GM18507 (cell line): ENCODE measurements around the gene PON1.

ENCODE experiments used
- DNase-seq: peaks from one replicate; pipeline ENCODE4 v3.0.0; 2011; ENCODE audit warnings: low read depth; ENCODE audit not compliant: insufficient read length; ENCODE audit errors: extremely low spot score
- FAIRE-seq: peaks from 2 replicates; lab custom pipeline; 2011; peaks lifted over from hg19 to GRCh38; lab: Jason Lieb, UNC

PON1 gene

DNA sequence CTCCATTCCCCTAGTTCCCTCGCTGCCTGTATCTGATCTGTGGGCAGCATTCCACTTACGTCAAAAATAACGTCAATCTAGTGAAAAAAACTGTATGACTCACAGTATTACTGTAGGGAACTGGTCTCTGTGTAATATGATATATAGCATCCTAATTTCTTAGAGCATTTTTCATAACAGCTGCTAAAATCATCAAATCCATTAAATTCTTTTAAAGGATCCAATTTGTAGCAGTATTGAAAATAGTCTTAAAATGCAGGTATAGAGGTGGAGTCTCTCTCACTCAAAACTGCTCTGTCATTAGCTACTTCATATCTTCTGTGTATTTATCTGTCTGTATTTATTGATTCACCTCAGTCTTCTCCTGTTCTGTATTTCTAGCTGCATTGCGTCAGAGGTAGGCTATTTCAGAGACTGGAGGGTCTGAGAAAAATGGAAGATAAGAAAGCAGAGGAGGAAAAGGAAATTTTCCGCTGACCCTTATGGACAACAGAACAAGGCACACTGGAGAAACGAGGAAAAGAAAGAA, 59.9 kb downstream of the PON1 start:
- DNase-seq, result no peak
- FAIRE-seq, result no peak

DNA sequence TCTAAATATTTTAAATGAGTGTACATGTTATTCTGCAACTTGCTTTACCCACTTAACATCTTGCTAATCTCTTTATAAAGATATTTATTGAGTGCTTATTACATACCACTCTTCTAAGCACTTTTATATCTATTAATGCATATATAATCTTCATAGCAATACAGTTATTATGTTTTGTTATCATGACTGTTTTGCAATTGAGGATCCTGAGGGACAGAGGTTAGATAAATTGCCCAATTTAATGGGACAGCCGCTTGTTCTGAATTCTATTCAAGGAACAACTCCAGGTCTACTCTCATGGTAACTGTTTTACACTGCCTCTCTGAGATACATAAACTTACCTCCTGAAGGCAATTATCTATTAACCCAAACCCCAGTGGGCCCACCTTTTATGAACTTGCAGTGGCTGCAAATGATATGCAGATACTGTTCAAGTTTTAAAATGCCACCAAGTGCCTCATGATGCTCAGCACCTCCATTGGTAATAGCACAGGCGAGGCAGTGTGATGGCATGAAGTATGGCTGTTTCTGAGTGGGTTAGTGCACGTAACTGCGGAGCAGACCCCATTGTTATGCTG, 60.5 kb downstream of the PON1 start:
- FAIRE-seq (no peak), DNase-seq (no peak)

DNA sequence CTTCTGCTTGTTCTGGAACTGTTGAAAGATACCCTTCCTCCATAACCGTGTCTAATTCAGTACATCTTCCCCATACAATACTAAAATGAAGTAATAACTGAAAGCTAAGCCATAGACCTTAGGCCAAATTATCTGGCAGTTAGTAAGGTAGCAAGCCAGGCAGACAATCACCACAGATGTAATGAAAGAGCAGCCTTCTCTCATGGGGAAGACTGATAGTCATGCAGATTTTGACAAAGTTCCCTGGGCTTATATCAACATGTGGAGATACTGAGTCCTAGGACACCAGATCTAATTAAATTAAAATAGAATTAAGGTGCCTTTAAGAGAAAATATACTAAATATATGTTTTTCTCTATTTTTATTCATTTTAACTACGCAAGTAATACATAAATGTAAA, 61.5 kb downstream of the PON1 start:
- FAIRE-seq, result no peak
- DNase-seq, result no peak

DNA sequence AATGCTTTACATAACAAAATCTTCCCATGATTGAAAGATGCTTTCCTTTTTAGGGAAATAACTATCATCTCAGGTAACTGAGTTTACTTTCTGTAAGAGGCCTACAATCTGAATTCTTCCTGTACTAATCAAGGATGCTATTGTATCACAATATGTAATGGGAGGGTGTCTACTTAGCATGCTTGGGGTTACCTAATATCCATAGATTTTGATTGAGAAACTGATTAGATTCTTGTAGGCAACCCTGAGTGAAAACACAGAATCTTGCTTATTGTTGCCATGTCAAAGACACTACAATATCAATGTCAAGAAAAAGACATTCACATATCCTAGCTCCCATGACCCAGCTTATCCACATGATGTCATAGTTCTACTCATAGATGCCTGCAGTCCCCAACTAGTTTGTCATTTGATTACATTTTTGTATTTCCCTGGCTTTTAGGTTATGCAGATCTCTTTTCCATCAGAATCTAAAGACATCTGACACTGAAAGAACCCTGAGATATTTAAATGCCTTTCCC, 62.4 kb downstream of the PON1 start:
- DNase-seq (no peak), FAIRE-seq (no peak)

DNA sequence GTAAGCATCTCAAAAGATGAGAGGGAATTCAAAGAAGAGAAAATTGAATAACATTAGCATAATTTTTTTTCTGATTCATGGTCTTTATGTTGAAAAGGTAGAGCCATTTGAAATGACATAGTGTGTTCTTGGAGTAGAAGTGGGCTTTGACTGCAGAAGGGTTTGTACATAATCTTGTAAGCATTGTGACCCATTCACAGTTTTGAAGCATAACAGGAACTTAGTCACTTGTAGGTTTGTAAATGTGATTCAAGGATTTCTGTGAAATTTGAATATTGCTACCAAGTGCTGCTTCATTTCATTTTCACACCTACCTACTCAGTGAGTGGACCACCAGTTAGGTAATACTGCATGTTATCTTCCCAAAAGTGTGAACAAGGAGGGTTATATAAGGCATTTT, 68.6 kb downstream of the PON1 start:
- DNase-seq (no peak), FAIRE-seq (no peak)

DNA sequence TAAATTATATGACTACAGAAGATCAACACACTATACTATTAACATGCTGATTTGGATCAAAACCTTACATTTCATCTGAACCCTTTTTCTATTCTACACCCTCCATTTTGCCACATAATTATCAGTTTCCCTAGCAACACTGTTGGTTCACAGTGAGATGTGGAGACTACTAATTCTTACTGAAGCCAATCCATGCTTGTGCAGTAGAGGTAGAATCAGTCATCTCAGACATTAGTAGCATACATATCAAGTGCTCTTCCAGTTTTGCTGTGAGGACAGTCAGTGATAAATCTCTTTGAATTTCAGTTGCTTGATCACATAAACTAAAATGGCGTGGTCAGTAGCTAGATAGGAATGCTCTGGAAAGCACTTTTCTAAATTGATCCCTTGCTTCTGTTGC, 70.3 kb downstream of the PON1 start:
- FAIRE-seq (no peak), DNase-seq (no peak)

DNA sequence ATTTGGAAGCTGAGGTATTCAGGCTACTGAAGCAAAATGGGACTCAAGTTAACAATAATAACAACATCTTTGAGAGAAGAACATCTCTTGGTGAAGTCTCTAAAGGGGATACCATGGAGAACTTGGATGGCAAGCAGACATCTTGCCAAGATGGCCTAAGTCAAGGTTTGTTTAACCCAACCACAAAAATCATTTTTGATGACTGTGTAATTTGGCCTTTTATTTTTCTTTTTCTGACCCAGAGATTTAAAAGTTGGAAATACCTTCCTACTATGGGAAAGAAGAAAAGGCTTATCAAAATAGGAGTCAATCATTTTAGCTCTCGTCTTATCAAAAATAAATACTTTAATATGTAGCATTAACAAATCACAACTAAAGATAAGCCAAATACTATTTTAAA, 72.4 kb downstream of the PON1 start:
- FAIRE-seq (no peak), DNase-seq (no peak)

DNA sequence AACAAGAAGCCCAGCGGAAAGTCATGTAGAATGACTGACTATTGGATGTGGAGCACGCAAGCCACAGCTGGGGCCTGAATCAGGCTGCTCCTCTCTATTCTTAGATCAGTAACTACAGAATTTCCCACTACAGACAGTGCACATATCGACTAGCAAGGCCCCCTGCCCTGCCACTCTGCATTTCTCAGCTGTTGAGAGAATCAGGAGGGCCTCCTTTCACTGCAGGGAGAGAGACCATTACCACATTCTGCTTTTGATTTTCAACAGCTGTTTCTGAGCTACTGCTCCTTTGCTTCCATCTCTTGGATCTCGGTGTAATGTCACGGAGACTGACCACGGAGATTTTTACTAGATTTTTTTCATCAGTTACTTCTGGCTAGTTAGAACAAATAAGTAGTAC, 73.8 kb downstream of the PON1 start:
- DNase-seq (no peak), FAIRE-seq (no peak)
